Loucy (cell line): Measurements from ENCODE around the gene CDH13.

ENCODE experiments used
- H2AFZ ChIP-seq: fragments of 200-600 bp; sonication (generic); 2 replicates; pipeline ENCODE4 v1.6.0; 2016; ENCODE audit warnings: antibody characterized with exemption, mild to moderate bottlenecking, low read length, moderate library complexity
- H3F3A ChIP-seq: fragments of 200-600 bp; 2 replicates; pipeline ENCODE4 v1.6.0; 2016; ENCODE audit warnings: antibody characterized with exemption, low read depth, mild to moderate bottlenecking
- H3K27me3 ChIP-seq: fragments of 200-600 bp; sonication (generic); 2 replicates; pipeline ENCODE4 v1.6.1; 2014; ENCODE audit warnings: low read length, mild to moderate bottlenecking; ENCODE audit not compliant: insufficient read depth, poor library complexity, severe bottlenecking
- H3K36me3 ChIP-seq: fragments of 200-600 bp; sonication (generic); 2 replicates; pipeline ENCODE4 v1.6.1; 2016; ENCODE audit warnings: low read length; ENCODE audit not compliant: insufficient read depth
- H3K4me1 ChIP-seq: fragments of 200-600 bp; sonication (generic); 2 replicates; pipeline ENCODE4 v1.5.1; 2014; ENCODE audit warnings: low read length, mild to moderate bottlenecking; ENCODE audit not compliant: insufficient read depth, poor library complexity, severe bottlenecking
- H3K4me2 ChIP-seq: fragments of 200-600 bp; sonication (generic); 2 replicates; pipeline ENCODE4 v1.6.0; 2014; ENCODE audit warnings: antibody characterized with exemption, low read length, low read depth, mild to moderate bottlenecking; ENCODE audit not compliant: poor library complexity, severe bottlenecking
- H3K4me3 ChIP-seq: fragments of 200-600 bp; sonication (generic); 2 replicates; pipeline ENCODE4 v1.5.1; 2014; ENCODE audit warnings: low read length, mild to moderate bottlenecking, mixed read lengths; ENCODE audit not compliant: poor library complexity, severe bottlenecking
- H3K79me2 ChIP-seq: fragments of 200-600 bp; sonication (generic); 2 replicates; pipeline ENCODE4 v1.6.1; 2014; ENCODE audit warnings: low read length; ENCODE audit not compliant: insufficient read depth
- H3K9ac ChIP-seq: fragments of 200-600 bp; sonication (generic); 2 replicates; pipeline ENCODE4 v1.6.0; 2014; ENCODE audit warnings: mild to moderate bottlenecking, low read depth, low read length, moderate library complexity; ENCODE audit not compliant: poor library complexity, severe bottlenecking
- H3K9me2 ChIP-seq: fragments of 200-600 bp; sonication (generic); replicated peaks from 2 replicates; pipeline ENCODE4 v1.6.1; 2016; ENCODE audit warnings: low read depth, low read length, mixed read lengths
- H3K9me3 ChIP-seq: fragments of 200-600 bp; sonication (generic); 2 replicates; pipeline ENCODE4 v1.6.1; 2014; ENCODE audit warnings: mild to moderate bottlenecking, antibody characterized with exemption, low read length, low read depth; ENCODE audit not compliant: insufficient read depth
- H4K20me1 ChIP-seq: fragments of 200-600 bp; sonication (generic); 2 replicates; pipeline ENCODE4 v1.6.0; 2014; ENCODE audit warnings: antibody characterized with exemption, low read length, mild to moderate bottlenecking; ENCODE audit not compliant: insufficient read depth, poor library complexity, severe bottlenecking
- CTCF ChIP-seq: fragments of 200-600 bp; sonication (generic); conservative IDR thresholded peaks from 2 replicates; pipeline ENCODE4 v1.5.1; 2014; ENCODE audit warnings: mild to moderate bottlenecking, antibody characterized with exemption, low read length
- EZH2phosphoT487 ChIP-seq: fragments of 200-600 bp; IDR thresholded peaks from 2 replicates; pipeline ENCODE4 v1.6.1; 2018; ENCODE audit warnings: antibody characterized with exemption, mild to moderate bottlenecking, moderate library complexity, borderline replicate concordance

Gene CDH13

GRCh38 chr16:82658796-82659195, 32.0 kb downstream of the CDH13 start:
- H2AFZ ChIP-seq: no peak overlapping the region
- 0 out of 2 replicates have a peak, but pooled peaks cover 5% of the 10 kb centered on the region for H3F3A ChIP-seq
- no peaks in the 10 kb centered on the region for H3K27me3 ChIP-seq
- peaks cover 20% of the 10 kb centered on the region for H3K4me1 ChIP-seq
- H3K4me3 ChIP-seq: no peak overlapping the region
- H3K9ac ChIP-seq: no peak overlapping the region
- H3K9me2 ChIP-seq: no peaks in the 10 kb centered on the region
- no peaks in the 10 kb centered on the region for H3K79me2 ChIP-seq
- no peak overlapping the region for H3K4me2 ChIP-seq
- no peaks in the 10 kb centered on the region for H3K9me3 ChIP-seq
- H3K36me3 ChIP-seq: no peaks in the 10 kb centered on the region
- TF ChIP-seq CTCF (no peak), EZH2phosphoT487 (no peak)
- H4K20me1 ChIP-seq: no peaks in the 10 kb centered on the region

GRCh38 chr16:82660075-82660645, 33.4 kb downstream of the CDH13 start:
- H3F3A ChIP-seq: no peaks in the 10 kb centered on the region
- no peaks in the 10 kb centered on the region for H3K36me3 ChIP-seq
- no peaks in the 10 kb centered on the region for H3K27me3 ChIP-seq
- no peaks in the 10 kb centered on the region for H4K20me1 ChIP-seq
- no peak overlapping the region for H3K4me2 ChIP-seq
- no peak overlapping the region for H3K4me3 ChIP-seq
- H3K9me3 ChIP-seq: no peaks in the 10 kb centered on the region
- no peak overlapping the region for H2AFZ ChIP-seq
- no peak for TF ChIP-seq CTCF
- no peak for TF ChIP-seq EZH2phosphoT487
- H3K9ac ChIP-seq: no peak overlapping the region
- no peaks in the 10 kb centered on the region for H3K79me2 ChIP-seq
- peaks cover 8% of the 10 kb centered on the region for H3K4me1 ChIP-seq
- no peaks in the 10 kb centered on the region for H3K9me2 ChIP-seq

GRCh38 chr16:82660966-82661365, 34.2 kb downstream of the CDH13 start:
- H4K20me1 ChIP-seq: no peaks in the 10 kb centered on the region
- no peak overlapping the region for H3K9ac ChIP-seq
- no peaks in the 10 kb centered on the region for H3K9me2 ChIP-seq
- H3K9me3 ChIP-seq: no peaks in the 10 kb centered on the region
- no peaks in the 10 kb centered on the region for H3K27me3 ChIP-seq
- H2AFZ ChIP-seq: no peak overlapping the region
- TF ChIP-seq EZH2phosphoT487 (no peak), CTCF (no peak)
- no peak overlapping the region for H3K4me3 ChIP-seq
- no peaks in the 10 kb centered on the region for H3K79me2 ChIP-seq
- H3K4me1 ChIP-seq: peaks cover 2% of the 10 kb centered on the region
- H3K36me3 ChIP-seq: no peaks in the 10 kb centered on the region
- no peaks in the 10 kb centered on the region for H3F3A ChIP-seq
- H3K4me2 ChIP-seq: no peak overlapping the region
